ENCODE measurements around the gene GMIP.
"Not testable (repeated sequence)": the region's sequence is repeated elsewhere in the genome, so short reads cannot be mapped to it uniquely, and the experiment has no call there.

The GMIP gene

GRCh38 chr19:19643158-19644053 is at the start of gene GMIP:
Gene GMIP, minus strand, starts transcription at chr19:19643657. Its CDS starts 128 bp downstream, at chr19:19643529.
- H3K4me3 ChIP-seq (ENCODE audit: low read depth in 1 of 2, low read length in 2 of 2): peak within 1 kb of the TSS; percentile 70 to 98
- H3K36me3 ChIP-seq (ENCODE audit: insufficient read depth, low read length): peaks cover 12% of the 10 kb centered on the region
- peaks cover 10% of the 10 kb centered on the region for H3K4me1 ChIP-seq (ENCODE audit: insufficient read depth, low read length)
- H3K9me3 ChIP-seq (ENCODE audit: low read length): no peaks in the 10 kb centered on the region
- peak within 1 kb of the TSS; percentile 63 for H3K27ac ChIP-seq (ENCODE audit: low read depth, low read length)
- no peaks in the 10 kb centered on the region for H3K27me3 ChIP-seq (ENCODE audit: control insufficient read depth in 1 of 2, insufficient read depth in 2 of 2, low read length in 2 of 2)
- no peak within 1 kb of the TSS for H3K9ac ChIP-seq (ENCODE audit: low read length)

- no peak overlapping the region for H3K27ac ChIP-seq (ENCODE audit: low read depth, low read length)
- no peaks in the 10 kb centered on the region for H3K9me3 ChIP-seq (ENCODE audit: low read length)
- no peaks in the 10 kb centered on the region for H3K4me1 ChIP-seq (ENCODE audit: insufficient read depth, low read length)
- H3K36me3 ChIP-seq (ENCODE audit: insufficient read depth, low read length): no peaks in the 10 kb centered on the region
- H3K4me3 ChIP-seq (ENCODE audit: low read depth in 1 of 2, low read length in 2 of 2): no peak overlapping the region
- H3K27me3 ChIP-seq (ENCODE audit: control insufficient read depth in 1 of 2, insufficient read depth in 2 of 2, low read length in 2 of 2): no peaks in the 10 kb centered on the region
- no peak overlapping the region for H3K9ac ChIP-seq (ENCODE audit: low read length)
Observed at GRCh38 chr19:19691683-19692082, 48.2 kb upstream of the GMIP start.

GRCh38 chr19:19689023-19689422 is 45.6 kb upstream of the GMIP start:
- H3K4me3 ChIP-seq (ENCODE audit: low read depth in 1 of 2, low read length in 2 of 2); H3K27me3 ChIP-seq (ENCODE audit: control insufficient read depth in 1 of 2, insufficient read depth in 2 of 2, low read length in 2 of 2); H3K4me1 ChIP-seq (ENCODE audit: insufficient read depth, low read length); H3K9me3 ChIP-seq (ENCODE audit: low read length); H3K36me3 ChIP-seq (ENCODE audit: insufficient read depth, low read length); H3K9ac ChIP-seq (ENCODE audit: low read length); H3K27ac ChIP-seq (ENCODE audit: low read depth, low read length): not testable (repeated sequence)

- Histone ChIP-seq H3K9me3 (ENCODE audit: low read length) (no peaks in the 10 kb centered on the region), H3K4me1 (ENCODE audit: insufficient read depth, low read length) (no peaks in the 10 kb centered on the region), H3K27me3 (ENCODE audit: control insufficient read depth in 1 of 2, insufficient read depth in 2 of 2, low read length in 2 of 2) (no peaks in the 10 kb centered on the region), H3K36me3 (ENCODE audit: insufficient read depth, low read length) (no peaks in the 10 kb centered on the region), H3K4me3 (ENCODE audit: low read depth in 1 of 2, low read length in 2 of 2) (no peak overlapping the region), H3K9ac (ENCODE audit: low read length) (no peak overlapping the region), H3K27ac (ENCODE audit: low read depth, low read length) (no peak overlapping the region)
Observed at GRCh38 chr19:19687090-19687489, 43.6 kb upstream of the GMIP start.

GRCh38 chr19:19686580-19686979 is 43.1 kb upstream of the GMIP start:
- no peaks in the 10 kb centered on the region for H3K36me3 ChIP-seq (ENCODE audit: insufficient read depth, low read length)
- H3K27ac ChIP-seq (ENCODE audit: low read depth, low read length): no peak overlapping the region
- H3K9me3 ChIP-seq (ENCODE audit: low read length): no peaks in the 10 kb centered on the region
- H3K4me3 ChIP-seq (ENCODE audit: low read depth in 1 of 2, low read length in 2 of 2): no peak overlapping the region
- no peak overlapping the region for H3K9ac ChIP-seq (ENCODE audit: low read length)
- H3K27me3 ChIP-seq (ENCODE audit: control insufficient read depth in 1 of 2, insufficient read depth in 2 of 2, low read length in 2 of 2): no peaks in the 10 kb centered on the region
- no peaks in the 10 kb centered on the region for H3K4me1 ChIP-seq (ENCODE audit: insufficient read depth, low read length)

- not testable (repeated sequence) for H3K9ac ChIP-seq (ENCODE audit: low read length); H3K27me3 ChIP-seq (ENCODE audit: control insufficient read depth in 1 of 2, insufficient read depth in 2 of 2, low read length in 2 of 2); H3K4me3 ChIP-seq (ENCODE audit: low read depth in 1 of 2, low read length in 2 of 2); H3K9me3 ChIP-seq (ENCODE audit: low read length); H3K4me1 ChIP-seq (ENCODE audit: insufficient read depth, low read length); H3K27ac ChIP-seq (ENCODE audit: low read depth, low read length); H3K36me3 ChIP-seq (ENCODE audit: insufficient read depth, low read length)
Observed at GRCh38 chr19:19686119-19686518, 42.7 kb upstream of the GMIP start.

- no peaks in the 10 kb centered on the region for H3K9me3 ChIP-seq (ENCODE audit: low read length)
- peaks cover 14% of the 10 kb centered on the region for H3K36me3 ChIP-seq (ENCODE audit: insufficient read depth, low read length)
- no peak overlapping the region for H3K9ac ChIP-seq (ENCODE audit: low read length)
- no peaks in the 10 kb centered on the region for H3K4me1 ChIP-seq (ENCODE audit: insufficient read depth, low read length)
- H3K4me3 ChIP-seq (ENCODE audit: low read depth in 1 of 2, low read length in 2 of 2): no peak overlapping the region
- H3K27me3 ChIP-seq (ENCODE audit: control insufficient read depth in 1 of 2, insufficient read depth in 2 of 2, low read length in 2 of 2): no peaks in the 10 kb centered on the region
- H3K27ac ChIP-seq (ENCODE audit: low read depth, low read length): no peak overlapping the region
Observed at GRCh38 chr19:19679176-19680073, 36.0 kb upstream of the GMIP start.

- Histone ChIP-seq H3K27ac (ENCODE audit: low read depth, low read length) (no peak overlapping the region), H3K4me3 (ENCODE audit: low read depth in 1 of 2, low read length in 2 of 2) (no peak overlapping the region), H3K36me3 (ENCODE audit: insufficient read depth, low read length) (peaks cover 17% of the 10 kb centered on the region), H3K9ac (ENCODE audit: low read length) (no peak overlapping the region), H3K4me1 (ENCODE audit: insufficient read depth, low read length) (no peaks in the 10 kb centered on the region), H3K9me3 (ENCODE audit: low read length) (no peaks in the 10 kb centered on the region), H3K27me3 (ENCODE audit: control insufficient read depth in 1 of 2, insufficient read depth in 2 of 2, low read length in 2 of 2) (no peaks in the 10 kb centered on the region)
Observed at GRCh38 chr19:19677579-19677978, 34.1 kb upstream of the GMIP start.

GRCh38 chr19:19674315-19674714 is 30.9 kb upstream of the GMIP start:
- Histone ChIP-seq H3K9ac (ENCODE audit: low read length) (no peak overlapping the region), H3K4me1 (ENCODE audit: insufficient read depth, low read length) (peaks cover 8% of the 10 kb centered on the region), H3K4me3 (ENCODE audit: low read depth in 1 of 2, low read length in 2 of 2) (no peak overlapping the region), H3K27me3 (ENCODE audit: control insufficient read depth in 1 of 2, insufficient read depth in 2 of 2, low read length in 2 of 2) (no peaks in the 10 kb centered on the region), H3K9me3 (ENCODE audit: low read length) (no peaks in the 10 kb centered on the region), H3K27ac (ENCODE audit: low read depth, low read length) (no peak overlapping the region), H3K36me3 (ENCODE audit: insufficient read depth, low read length) (peaks cover 12% of the 10 kb centered on the region)

- Histone ChIP-seq H3K36me3 (ENCODE audit: insufficient read depth, low read length) (peaks cover 6% of the 10 kb centered on the region), H3K27ac (ENCODE audit: low read depth, low read length) (no peak overlapping the region), H3K4me3 (ENCODE audit: low read depth in 1 of 2, low read length in 2 of 2) (no peak overlapping the region), H3K9ac (ENCODE audit: low read length) (no peak overlapping the region), H3K27me3 (ENCODE audit: control insufficient read depth in 1 of 2, insufficient read depth in 2 of 2, low read length in 2 of 2) (no peaks in the 10 kb centered on the region), H3K4me1 (ENCODE audit: insufficient read depth, low read length) (peaks cover 13% of the 10 kb centered on the region), H3K9me3 (ENCODE audit: low read length) (no peaks in the 10 kb centered on the region)
Observed at GRCh38 chr19:19672816-19673215, 29.4 kb upstream of the GMIP start.

- Histone ChIP-seq H3K27me3 (ENCODE audit: control insufficient read depth in 1 of 2, insufficient read depth in 2 of 2, low read length in 2 of 2) (no peaks in the 10 kb centered on the region), H3K36me3 (ENCODE audit: insufficient read depth, low read length) (peaks cover 6% of the 10 kb centered on the region), H3K9ac (ENCODE audit: low read length) (no peak overlapping the region), H3K4me1 (ENCODE audit: insufficient read depth, low read length) (peaks cover 13% of the 10 kb centered on the region), H3K27ac (ENCODE audit: low read depth, low read length) (no peak overlapping the region), H3K9me3 (ENCODE audit: low read length) (no peaks in the 10 kb centered on the region), H3K4me3 (ENCODE audit: low read depth in 1 of 2, low read length in 2 of 2) (no peak overlapping the region)
Observed at GRCh38 chr19:19670070-19670551, 26.7 kb upstream of the GMIP start.

All from muscle layer of colon (tissue), 2 donors.